Stimulated activated CD4-positive, alpha-beta T cell treated with anti-CD3 and anti-CD28 coated beads, Interleukin-15, amount 100 ng/mL, for 48 hours (primary cell): ENCODE data around the gene TMEM176B.
A peak's percentile ranks its signal among the peaks of the same experiment; 100 is the strongest.
"Not testable (repeated sequence)": the region's sequence is repeated elsewhere in the genome, so short reads cannot be mapped to it uniquely, and the experiment has no call there.

Experiments
- DNase-seq, 2 donors: peaks; one replicate each; pipeline ENCODE4 v3.0.0-alpha.2; 2020; ENCODE audit warnings: low read depth in 2 of 2

Gene TMEM176B

DNA sequence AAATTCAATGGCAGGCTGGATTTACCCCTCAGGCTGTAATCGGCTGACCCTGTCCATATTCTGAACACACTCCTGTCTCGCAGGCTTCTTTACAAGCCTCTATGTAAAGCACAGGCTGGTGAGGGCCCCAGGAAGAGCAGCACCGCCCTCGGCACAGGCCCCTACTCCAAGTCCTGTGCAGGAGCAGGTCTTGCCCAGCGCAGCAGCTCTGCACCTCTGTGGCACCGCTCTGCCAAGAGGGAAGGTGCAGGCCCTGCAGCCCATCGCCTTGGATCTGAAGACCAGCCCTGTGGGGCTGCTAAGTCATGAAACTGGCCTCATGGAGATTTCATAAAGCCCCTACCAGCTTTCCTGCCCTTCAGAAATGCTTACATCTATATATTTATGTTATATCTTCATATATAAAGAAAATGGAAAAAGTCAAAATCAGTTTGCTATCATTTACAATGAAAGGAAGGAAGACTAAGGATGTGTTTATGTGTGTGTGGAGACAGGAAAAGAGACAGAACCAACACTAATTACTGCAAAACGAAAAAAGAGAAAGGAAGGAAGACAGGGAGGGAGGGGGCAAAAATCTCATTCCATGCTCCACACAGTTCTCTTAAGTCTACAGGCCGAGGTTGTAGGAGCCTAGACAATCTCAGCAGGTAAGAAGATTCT, 9.6 kb downstream of the TMEM176B start:
- no peak for DNase-seq

GRCh38 chr7:150788474-150789269, 11.5 kb downstream of the TMEM176B start:
- no peak for DNase-seq

DNA sequence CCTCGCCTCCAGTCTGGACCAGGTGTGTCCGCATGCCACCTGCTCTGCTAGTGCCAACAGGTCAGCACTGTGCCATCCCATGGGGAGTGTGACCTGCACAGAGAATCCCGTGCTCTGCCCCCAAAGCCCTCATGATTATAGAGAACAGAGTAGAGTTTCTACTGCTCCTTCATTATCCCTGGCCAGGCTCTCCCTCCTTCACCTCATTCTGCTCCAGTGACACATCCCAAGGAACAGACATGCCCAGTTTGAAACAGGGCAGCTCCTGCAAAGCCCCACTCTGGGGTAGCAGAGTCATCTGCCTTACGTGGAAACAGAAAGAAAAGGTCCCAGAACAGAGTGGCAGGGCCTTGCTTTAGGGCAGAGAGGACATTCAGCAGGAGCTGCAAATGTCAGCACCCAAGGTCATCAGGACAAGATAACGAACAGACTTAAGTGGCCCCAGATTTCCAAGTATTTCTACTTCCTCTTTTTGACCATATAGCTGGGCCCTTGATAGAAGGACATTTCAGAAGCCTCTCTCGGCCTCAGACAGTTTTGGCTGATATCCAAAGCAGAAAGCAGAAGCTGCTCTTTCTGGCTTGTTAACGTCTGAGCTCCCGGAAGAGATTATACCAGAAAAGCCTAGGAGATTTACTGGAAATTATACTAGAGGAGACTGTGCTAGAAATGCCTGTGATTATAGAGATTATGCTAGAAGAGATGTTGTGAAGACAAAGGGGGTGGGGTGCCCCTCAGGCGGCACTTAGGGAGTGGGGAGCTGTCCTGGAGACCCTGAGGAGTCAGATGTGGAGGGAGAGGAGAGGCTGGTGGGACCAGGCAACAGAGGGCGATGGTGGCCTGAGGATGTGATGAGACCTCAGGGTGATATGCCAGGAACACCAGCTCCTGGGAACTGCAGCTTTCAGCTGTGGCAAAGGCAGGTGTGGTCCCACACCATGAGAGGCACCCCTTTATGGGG, 12.6 kb downstream of the TMEM176B start:
- no peak for DNase-seq

- no peak for DNase-seq
Measured at GRCh38 chr7:150784954-150785353, 15.2 kb downstream of the TMEM176B start.

DNA sequence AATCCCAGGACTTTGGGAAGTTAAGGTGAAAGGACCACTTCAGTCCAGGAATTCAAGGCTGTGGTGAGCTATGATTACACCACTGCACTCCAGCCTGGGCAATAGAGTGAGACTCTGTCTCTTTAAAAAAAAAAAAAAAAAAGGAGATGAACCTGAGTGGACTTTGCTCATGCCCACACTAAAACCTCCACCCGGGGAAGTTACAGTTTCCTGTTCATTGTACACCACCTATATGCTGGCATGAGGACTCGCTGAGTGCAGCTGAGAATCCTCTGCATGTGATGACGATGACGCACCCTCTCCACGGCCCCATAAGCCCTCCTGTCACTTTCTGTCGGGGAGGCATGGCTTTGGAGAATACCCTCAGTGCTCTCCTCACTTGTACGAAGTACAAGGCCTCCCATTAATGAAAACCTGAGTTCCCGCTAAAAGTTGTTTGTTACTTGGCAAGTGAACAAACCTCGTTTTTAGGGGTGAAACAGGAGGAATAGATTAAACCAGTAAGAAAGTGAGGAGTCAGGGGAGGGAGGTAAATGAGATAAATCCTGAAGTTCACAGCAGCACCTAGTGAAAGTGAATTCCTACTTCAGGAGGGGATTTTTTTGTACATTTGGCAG, 15.9 kb downstream of the TMEM176B start:
- no peak for DNase-seq

- no peak for DNase-seq
Measured at GRCh38 chr7:150781961-150782360, 18.2 kb downstream of the TMEM176B start.

DNA sequence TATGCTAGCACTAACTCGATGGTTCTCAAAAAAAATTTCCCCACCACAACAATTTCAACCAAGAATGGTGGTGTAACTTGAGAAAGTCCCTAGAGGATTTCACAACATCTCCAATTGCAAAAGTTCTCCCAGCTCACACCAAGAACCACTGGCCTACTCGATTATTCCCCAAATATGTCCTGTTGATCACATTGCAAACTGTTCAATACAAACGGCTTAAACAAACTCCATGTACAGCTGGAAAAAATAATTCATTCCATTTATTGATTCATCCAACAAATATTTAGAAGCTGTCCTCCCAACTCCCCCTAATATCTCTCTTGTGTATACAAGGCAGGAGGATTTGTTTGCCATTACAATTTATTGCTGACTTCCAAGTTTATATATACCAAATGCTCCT, 19.1 kb downstream of the TMEM176B start:
- DNase-seq = no peak

DNA sequence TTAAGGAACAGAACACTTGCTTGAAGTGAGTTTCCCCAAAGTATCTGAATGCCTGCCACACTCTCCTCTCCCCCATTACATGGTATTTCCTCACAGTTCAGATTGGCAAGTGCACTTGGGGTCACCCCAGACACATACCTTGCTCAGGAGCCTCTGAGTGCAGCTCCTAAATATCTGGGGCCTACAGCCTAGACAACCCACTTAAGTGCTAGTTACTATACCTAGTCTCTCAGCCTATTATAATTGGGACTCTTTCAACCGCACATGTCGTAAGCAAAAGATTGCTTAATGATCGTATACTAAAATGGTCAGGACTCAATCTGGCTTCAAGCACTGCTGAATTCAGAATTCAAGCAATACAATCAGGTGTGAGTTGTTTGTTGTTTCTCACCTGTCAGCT, 19.9 kb downstream of the TMEM176B start:
- DNase-seq = no peak

GRCh38 chr7:150778738-150779301, 21.3 kb downstream of the TMEM176B start:
- peak; percentile 44 to 65 for DNase-seq

DNA sequence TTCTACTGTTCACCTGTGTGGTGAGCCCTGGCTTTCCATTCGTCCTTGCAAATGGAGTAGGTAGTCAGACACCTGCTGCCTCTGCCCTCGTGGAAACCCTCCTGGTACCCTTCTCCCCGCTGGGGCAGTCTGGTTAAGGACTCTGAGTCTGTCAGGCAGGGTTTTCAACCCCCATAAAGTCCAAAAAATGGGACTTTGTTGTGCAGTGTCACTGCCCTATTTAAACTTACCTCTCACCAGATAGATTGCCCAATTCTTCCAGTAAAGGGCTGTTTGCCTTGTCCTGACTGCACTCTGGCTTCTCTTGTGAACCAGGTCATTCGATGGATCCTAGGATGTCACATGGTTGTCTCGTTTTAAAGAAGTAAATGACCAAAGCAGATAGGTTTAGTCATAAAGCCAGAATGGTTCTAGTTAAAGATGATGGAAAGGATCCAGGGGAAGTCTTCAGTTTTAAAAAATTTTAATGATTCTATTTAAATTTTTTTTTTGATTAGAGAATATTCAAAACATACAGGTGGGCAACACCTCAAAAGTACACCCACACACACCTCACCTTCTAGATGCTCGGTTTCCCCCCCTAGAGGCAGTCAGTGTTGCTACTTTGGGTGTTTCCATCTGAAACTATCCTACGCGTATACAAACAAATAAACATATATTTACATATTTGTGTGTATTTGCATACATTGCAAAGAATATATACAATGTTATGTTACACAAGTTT, 22.0 kb downstream of the TMEM176B start:
- no peak for DNase-seq

DNA sequence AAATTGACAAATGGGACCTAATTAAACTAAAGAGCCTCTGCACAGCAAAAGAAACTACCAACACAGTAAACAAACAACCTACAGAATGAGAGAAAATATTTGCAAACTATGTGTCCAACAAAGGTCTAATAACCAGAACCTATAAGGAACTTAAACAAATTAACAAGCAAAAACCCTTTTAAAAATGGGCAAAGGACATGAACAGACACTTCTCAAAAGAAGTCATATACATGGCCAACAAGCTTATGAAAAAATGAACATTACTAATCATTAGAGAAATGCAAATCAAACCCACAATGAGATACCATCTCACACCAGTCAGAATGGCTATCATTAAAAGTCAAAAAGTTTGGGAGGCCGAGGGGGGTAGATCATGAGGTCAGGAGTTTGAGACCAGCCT, 26.0 kb downstream of the TMEM176B start:
- not testable (repeated sequence) for DNase-seq

- no peak for DNase-seq
Measured at GRCh38 chr7:150769768-150770167, 30.4 kb downstream of the TMEM176B start.

DNA sequence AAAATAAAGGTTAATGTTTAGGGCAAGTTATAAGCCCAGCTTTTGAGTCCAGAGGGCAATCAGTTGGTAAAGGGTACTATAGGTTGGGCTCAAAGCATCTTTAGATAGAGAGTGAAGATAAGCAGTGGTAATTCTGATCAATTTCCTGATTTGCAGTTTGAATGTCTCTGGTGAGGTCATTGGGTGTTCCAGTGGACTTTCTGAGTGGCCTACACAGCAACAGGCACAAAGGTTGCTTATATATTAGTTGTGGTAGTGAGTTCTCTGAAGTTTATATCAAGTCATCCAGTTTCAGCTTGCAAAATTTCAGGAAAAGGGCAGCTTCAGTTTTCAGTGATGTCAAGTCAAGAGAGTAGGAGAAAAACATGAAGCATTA, 33.8 kb downstream of the TMEM176B start:
- no peak for DNase-seq

DNA sequence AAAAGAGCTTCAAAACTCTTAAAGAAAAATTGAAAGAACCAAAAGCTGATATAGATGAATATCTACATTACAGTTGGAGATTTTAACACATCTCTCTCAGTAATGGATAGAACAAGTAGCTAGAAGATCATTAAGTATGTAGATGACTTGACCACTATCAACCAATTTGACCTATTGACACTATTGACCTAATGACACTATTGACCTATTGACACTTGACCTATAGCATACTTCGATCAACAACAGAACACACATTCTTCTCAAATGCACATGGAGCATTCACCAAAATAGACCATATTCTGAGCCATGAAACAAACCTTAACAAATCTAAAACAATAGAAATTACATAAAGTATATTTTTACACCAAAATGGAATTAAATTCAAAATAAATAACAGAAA, 40.7 kb downstream of the TMEM176B start:
- no peak for DNase-seq

DNA sequence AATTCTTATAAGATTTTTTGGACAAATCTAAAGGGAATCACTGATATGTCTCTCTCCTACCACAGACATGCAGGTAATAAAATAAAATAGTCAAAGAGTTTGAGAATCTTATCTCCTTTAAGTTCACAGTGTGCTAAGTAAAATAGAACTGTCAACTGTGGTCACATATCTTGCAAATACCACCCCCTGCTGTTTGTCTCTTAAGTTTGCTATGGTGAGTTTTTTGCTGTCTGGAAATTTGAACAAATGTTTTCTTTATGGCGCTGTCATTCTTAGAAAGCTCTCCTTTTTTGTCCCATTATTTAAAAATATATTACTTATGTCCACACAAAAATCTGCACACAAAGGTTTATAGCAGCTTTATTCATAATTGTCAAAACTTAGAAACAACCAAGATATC, 43.3 kb downstream of the TMEM176B start:
- DNase-seq = no peak

GRCh38 chr7:150756166-150756565, 44.0 kb downstream of the TMEM176B start:
- no peak for DNase-seq

- DNase-seq = peak; percentile 58 to 62
Measured at GRCh38 chr7:150755473-150756099, 44.6 kb downstream of the TMEM176B start.

DNA sequence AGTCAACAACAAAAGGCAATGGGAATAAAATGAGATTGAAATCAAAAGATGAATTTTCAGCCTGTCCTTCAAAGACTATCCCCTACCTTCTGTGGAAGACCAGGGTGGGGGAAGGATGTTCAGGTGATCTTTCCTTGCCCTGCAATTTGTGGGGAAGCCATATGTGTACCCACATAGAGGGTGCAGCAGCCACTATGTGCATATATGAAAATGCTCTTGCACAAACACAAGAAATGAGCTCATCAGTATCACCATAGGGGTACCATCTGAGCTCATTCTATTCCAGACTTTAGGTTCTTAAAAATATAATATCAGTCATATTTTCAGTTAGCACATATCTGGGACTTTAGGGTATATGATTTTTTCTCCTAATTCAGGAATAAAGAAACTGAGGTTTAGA, 45.2 kb downstream of the TMEM176B start:
- DNase-seq = no peak

GRCh38 chr7:150753826-150754603, 46.1 kb downstream of the TMEM176B start:
- DNase-seq = no peak

DNA sequence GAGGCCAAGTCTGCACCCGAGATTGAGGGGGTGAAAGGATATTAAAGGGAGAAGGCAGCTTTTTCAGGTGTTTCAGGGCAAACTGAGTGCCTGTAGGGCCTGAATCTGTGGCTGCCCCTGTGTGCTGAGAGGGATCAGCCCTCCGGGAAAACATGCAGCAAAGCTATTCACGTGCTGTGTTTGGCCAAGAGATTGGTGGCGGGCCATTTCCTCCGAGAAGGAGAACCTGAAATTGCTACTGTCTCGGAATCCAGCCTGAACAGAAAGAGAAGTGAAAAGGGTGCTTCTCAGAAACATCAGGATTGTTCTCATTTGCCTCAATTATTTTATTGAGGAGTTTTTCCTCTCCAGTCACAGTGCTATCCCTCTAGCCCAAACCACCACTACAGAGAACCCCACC, 46.9 kb downstream of the TMEM176B start:
- no peak for DNase-seq
